PFSK-1 (cell line): Measurements from ENCODE around the gene ANKRD52.

ENCODE experiments used
- FOXP2 ChIP-seq: optimal IDR thresholded peaks from 2 replicates; pipeline ENCODE3; 2011; ENCODE audit warnings: borderline replicate concordance, control low read depth, inconsistent platforms; ENCODE audit not compliant: insufficient read depth; ENCODE audit errors: extremely low read length, extremely low read depth
- POLR2AphosphoS5 ChIP-seq: IDR thresholded peaks from 2 replicates; pipeline ENCODE4 v1.6.1; 2012; ENCODE audit warnings: low read depth, mild to moderate bottlenecking, control low read depth, low read length, moderate library complexity
- REST ChIP-seq, 2 experiments: IDR thresholded peaks; 2 replicates each; pipeline versions ENCODE4 v1.6.1 to v1.8.0; 2011 to 2012; ENCODE audit warnings: low read depth in 2 of 2, low read length in 2 of 2, control low read depth in 1 of 2, inconsistent platforms in 1 of 2, mild to moderate bottlenecking in 1 of 2, moderate library complexity in 1 of 2; ENCODE audit not compliant: insufficient read depth in 1 of 2
- SIN3A ChIP-seq: IDR thresholded peaks from 2 replicates; pipeline ENCODE4 v1.6.1; 2012; ENCODE audit warnings: mild to moderate bottlenecking, low read length, moderate library complexity, borderline replicate concordance; ENCODE audit not compliant: insufficient read depth
- TAF1 ChIP-seq: IDR thresholded peaks from 2 replicates; pipeline ENCODE4 v1.6.1; 2012; ENCODE audit warnings: low read length, control low read depth, borderline replicate concordance; ENCODE audit not compliant: insufficient read depth

Gene ANKRD52

GRCh38 chr12:56252649-56253048, 5.5 kb downstream of the ANKRD52 start:
- no peak for TF ChIP-seq TAF1
- TF ChIP-seq FOXP2, result no peak

- no peak for TF ChIP-seq TAF1
- TF ChIP-seq POLR2AphosphoS5, result no peak
- TF ChIP-seq REST (IDR thresholded peaks at IDR 0.05; ENCODE audit: insufficient read depth in 1 of 2, low read depth in 2 of 2, low read length in 2 of 2), result no peak
- no peak for TF ChIP-seq SIN3A
- no peak for TF ChIP-seq FOXP2
These were observed 9.5 kb downstream of the ANKRD52 start for GRCh38 chr12:56248711-56249110.

GRCh38 chr12:56247923-56248322, 10.3 kb downstream of the ANKRD52 start:
- no peak for TF ChIP-seq POLR2AphosphoS5
- no peak for TF ChIP-seq FOXP2
- no peak for TF ChIP-seq SIN3A
- TF ChIP-seq TAF1, result no peak
- TF ChIP-seq REST (IDR thresholded peaks at IDR 0.05; ENCODE audit: insufficient read depth in 1 of 2, low read depth in 2 of 2, low read length in 2 of 2), result no peak

GRCh38 chr12:56244494-56244893, 13.7 kb downstream of the ANKRD52 start:
- TF ChIP-seq SIN3A, result no peak
- no peak for TF ChIP-seq POLR2AphosphoS5
- TF ChIP-seq FOXP2, result no peak
- TF ChIP-seq REST (IDR thresholded peaks at IDR 0.05; ENCODE audit: insufficient read depth in 1 of 2, low read depth in 2 of 2, low read length in 2 of 2), result no peak
- no peak for TF ChIP-seq TAF1

GRCh38 chr12:56243731-56244181, 14.4 kb downstream of the ANKRD52 start:
- no peak for TF ChIP-seq REST (IDR thresholded peaks at IDR 0.05; ENCODE audit: insufficient read depth in 1 of 2, low read depth in 2 of 2, low read length in 2 of 2)
- no peak for TF ChIP-seq POLR2AphosphoS5
- no peak for TF ChIP-seq FOXP2
- no peak for TF ChIP-seq TAF1
- TF ChIP-seq SIN3A, result no peak
